22Rv1 (cell line): ENCODE results near the gene FAAP100.

ENCODE experiments used
- ZFX ChIP-seq: fragments of 450-650 bp; IDR thresholded peaks from 2 replicates; pipeline ENCODE4 v1.6.1; 2017; ENCODE audit warnings: antibody characterized with exemption, borderline replicate concordance
- TF ChIP-seq, protein P1 (sequence below): fragments of 450-650 bp; IDR thresholded peaks from 2 replicates; pipeline ENCODE4 v1.5.1; 2017; ENCODE audit warnings: mild to moderate bottlenecking

DNA sequence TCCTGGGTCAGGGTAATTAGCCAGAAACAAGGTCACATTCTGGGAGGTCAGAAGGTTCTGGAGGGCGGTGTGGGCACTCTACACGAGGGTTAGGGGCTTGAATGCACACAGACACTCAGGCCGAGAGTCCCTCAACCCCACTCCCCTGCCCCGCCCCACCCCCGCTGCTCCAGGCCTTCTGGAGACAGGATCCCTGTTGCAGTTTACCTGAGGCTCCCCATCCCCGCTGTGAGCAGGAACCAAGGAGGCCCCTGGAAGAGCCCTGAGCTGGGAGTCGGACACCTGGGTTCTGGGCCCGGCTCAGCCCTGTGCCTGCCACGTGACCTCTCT is 35.2 kb downstream of the FAAP100 start:
- TF ChIP-seq, protein P1, sequence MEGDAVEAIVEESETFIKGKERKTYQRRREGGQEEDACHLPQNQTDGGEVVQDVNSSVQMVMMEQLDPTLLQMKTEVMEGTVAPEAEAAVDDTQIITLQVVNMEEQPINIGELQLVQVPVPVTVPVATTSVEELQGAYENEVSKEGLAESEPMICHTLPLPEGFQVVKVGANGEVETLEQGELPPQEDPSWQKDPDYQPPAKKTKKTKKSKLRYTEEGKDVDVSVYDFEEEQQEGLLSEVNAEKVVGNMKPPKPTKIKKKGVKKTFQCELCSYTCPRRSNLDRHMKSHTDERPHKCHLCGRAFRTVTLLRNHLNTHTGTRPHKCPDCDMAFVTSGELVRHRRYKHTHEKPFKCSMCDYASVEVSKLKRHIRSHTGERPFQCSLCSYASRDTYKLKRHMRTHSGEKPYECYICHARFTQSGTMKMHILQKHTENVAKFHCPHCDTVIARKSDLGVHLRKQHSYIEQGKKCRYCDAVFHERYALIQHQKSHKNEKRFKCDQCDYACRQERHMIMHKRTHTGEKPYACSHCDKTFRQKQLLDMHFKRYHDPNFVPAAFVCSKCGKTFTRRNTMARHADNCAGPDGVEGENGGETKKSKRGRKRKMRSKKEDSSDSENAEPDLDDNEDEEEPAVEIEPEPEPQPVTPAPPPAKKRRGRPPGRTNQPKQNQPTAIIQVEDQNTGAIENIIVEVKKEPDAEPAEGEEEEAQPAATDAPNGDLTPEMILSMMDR, result no peak
- no peak for TF ChIP-seq ZFX
